NK-92 treated with Interleukin-12 subunit alpha and Interleukin-12 subunit beta, amount 100 ng/mL, for 24 hours (cell line): ENCODE results near the gene CCDC3.

Source experiments
- DNase-seq: peaks from one replicate; lab custom pipeline; 2025; lab: John Stamatoyannopoulos, UW

CCDC3 gene

GRCh38 chr10:12961416-12962205 lies 39.9 kb downstream of the CCDC3 start:
- DNase-seq = no peak

GRCh38 chr10:12960941-12961340 lies 40.6 kb downstream of the CCDC3 start:
- DNase-seq = no peak

GRCh38 chr10:12960334-12960898 lies 41.1 kb downstream of the CCDC3 start:
- no peak for DNase-seq

- DNase-seq = no peak
Observed at GRCh38 chr10:12958546-12959110, 42.9 kb downstream of the CCDC3 start.

- no peak for DNase-seq
Observed at GRCh38 chr10:12957081-12957480, 44.4 kb downstream of the CCDC3 start.

GRCh38 chr10:12954866-12955265 lies 46.6 kb downstream of the CCDC3 start:
- DNase-seq = no peak

GRCh38 chr10:12950583-12951128 lies 50.9 kb downstream of the CCDC3 start:
- no peak for DNase-seq

GRCh38 chr10:12949248-12949647 lies 52.3 kb downstream of the CCDC3 start:
- DNase-seq = no peak

GRCh38 chr10:12947741-12948140 lies 53.8 kb downstream of the CCDC3 start:
- DNase-seq = no peak

GRCh38 chr10:12946372-12946771 lies 55.1 kb downstream of the CCDC3 start:
- no peak for DNase-seq

- no peak for DNase-seq
Observed at GRCh38 chr10:12945690-12946359, 55.7 kb downstream of the CCDC3 start.

- no peak for DNase-seq
Observed at GRCh38 chr10:12944931-12945330, 56.6 kb downstream of the CCDC3 start.

- DNase-seq = no peak
Observed at GRCh38 chr10:12943425-12943824, 58.1 kb downstream of the CCDC3 start.

GRCh38 chr10:12941966-12942365 lies 59.5 kb downstream of the CCDC3 start:
- DNase-seq = no peak

- no peak for DNase-seq
Observed at GRCh38 chr10:12940791-12941190, 60.7 kb downstream of the CCDC3 start.

GRCh38 chr10:12938271-12938670 lies 63.2 kb downstream of the CCDC3 start:
- no peak for DNase-seq

- no peak for DNase-seq
Observed at GRCh38 chr10:12937527-12937926, 64.0 kb downstream of the CCDC3 start.

GRCh38 chr10:12934777-12935176 lies 66.7 kb downstream of the CCDC3 start:
- no peak for DNase-seq

GRCh38 chr10:12929381-12929780 lies 72.1 kb downstream of the CCDC3 start:
- DNase-seq = no peak

- DNase-seq = no peak
Observed at GRCh38 chr10:12928571-12928970, 72.9 kb downstream of the CCDC3 start.

GRCh38 chr10:12927896-12928295 lies 73.6 kb downstream of the CCDC3 start:
- DNase-seq = no peak

- no peak for DNase-seq
Observed at GRCh38 chr10:12925845-12926244, 75.7 kb downstream of the CCDC3 start.

GRCh38 chr10:12924911-12925310 lies 76.6 kb downstream of the CCDC3 start:
- no peak for DNase-seq
